ENCODE measurements around the gene GOT1.

- TF ChIP-seq CTCF (tag by site-specific recombination; IDR thresholded peaks at IDR 0.05) (no peak), WT1 (tag by site-specific recombination; IDR thresholded peaks at IDR 0.05) (no peak), ZNF600 (tag by site-specific recombination; IDR thresholded peaks at IDR 0.05) (no peak), ZNF707 (tag by site-specific recombination; IDR thresholded peaks at IDR 0.05) (no peak), ZBTB44 (tag by site-specific recombination; IDR thresholded peaks at IDR 0.05) (no peak), ZNF26 (tag by site-specific recombination; IDR thresholded peaks at IDR 0.05) (no peak), YY1 (tag by site-specific recombination; IDR thresholded peaks at IDR 0.05) (no peak)
Measured at GRCh38 chr10:99422529-99423096, 7.8 kb downstream of the GOT1 start.
